ENCODE results near the gene TENT4A.

- TF ChIP-seq EZH2 (IDR thresholded peaks at IDR 0.05; ENCODE audit: borderline replicate concordance, low read depth, low read length, poor library complexity, severe bottlenecking) (no peak), CTCF (conservative IDR thresholded peaks at IDR 0.05; ENCODE audit: low read depth, low read length) (no peak)
Observed at GRCh38 chr5:6736524-6737042, 23.4 kb downstream of the TENT4A start.
